ENCODE data around the gene MYLK3.

The MYLK3 gene

GRCh38 chr16:46702030-46702429, 46.1 kb downstream of the MYLK3 start:
- DNase-seq (ENCODE audit: low spot score), result no peak
- TF ChIP-seq CTCF (IDR thresholded peaks at IDR 0.05; ENCODE audit: extremely low read depth, missing control alignments), result no peak

DNA sequence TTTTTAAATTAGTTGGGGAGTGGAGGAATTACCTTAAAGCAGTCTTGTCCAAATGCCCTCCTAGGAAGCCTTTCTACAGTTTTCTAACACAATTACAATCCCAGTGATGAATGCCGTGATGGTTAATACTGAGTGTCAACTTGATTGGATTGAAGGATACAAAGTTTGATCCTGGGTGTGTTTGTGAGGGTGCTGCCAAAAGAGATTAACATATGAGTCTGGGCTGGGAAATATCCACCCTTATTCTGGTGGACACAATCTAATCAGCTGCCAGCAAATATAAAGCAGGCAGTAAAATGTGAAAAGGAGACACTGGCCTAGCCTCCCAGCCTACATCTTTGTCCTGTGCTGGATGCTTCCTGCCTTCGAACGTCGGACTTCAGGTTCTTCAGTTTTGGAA, 46.5 kb downstream of the MYLK3 start:
- TF ChIP-seq CTCF (IDR thresholded peaks at IDR 0.05; ENCODE audit: extremely low read depth, missing control alignments), result no peak
- no peak for DNase-seq (ENCODE audit: low spot score)

- no peak for TF ChIP-seq CTCF (IDR thresholded peaks at IDR 0.05; ENCODE audit: extremely low read depth, missing control alignments)
- DNase-seq (ENCODE audit: low spot score), result no peak
Observed at GRCh38 chr16:46700048-46700447, 48.1 kb downstream of the MYLK3 start.

- DNase-seq (ENCODE audit: low spot score), result no peak
- no peak for TF ChIP-seq CTCF (IDR thresholded peaks at IDR 0.05; ENCODE audit: extremely low read depth, missing control alignments)
Observed at GRCh38 chr16:46696957-46697356, 51.2 kb downstream of the MYLK3 start.

DNA sequence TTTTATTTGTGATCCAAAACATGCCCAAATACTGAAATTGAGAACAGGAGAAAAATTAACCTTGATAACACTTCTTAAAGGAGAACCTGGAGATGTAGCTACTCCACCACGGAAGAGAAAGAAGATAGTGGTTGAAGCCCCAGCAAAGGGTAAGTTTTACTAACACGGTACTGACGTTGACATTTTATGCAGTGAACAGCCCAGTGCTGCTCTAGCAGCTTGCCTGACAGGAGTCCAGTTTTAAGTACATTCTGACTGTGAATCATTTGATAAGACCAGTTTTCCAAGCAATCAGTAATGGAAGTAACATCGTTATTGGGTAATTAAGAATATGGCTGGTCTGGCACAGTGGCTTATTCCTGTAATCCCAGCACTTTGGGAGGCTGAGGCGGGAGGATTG, 52.2 kb downstream of the MYLK3 start:
- DNase-seq (ENCODE audit: low spot score), result no peak
- no peak for TF ChIP-seq CTCF (IDR thresholded peaks at IDR 0.05; ENCODE audit: extremely low read depth, missing control alignments)

DNA sequence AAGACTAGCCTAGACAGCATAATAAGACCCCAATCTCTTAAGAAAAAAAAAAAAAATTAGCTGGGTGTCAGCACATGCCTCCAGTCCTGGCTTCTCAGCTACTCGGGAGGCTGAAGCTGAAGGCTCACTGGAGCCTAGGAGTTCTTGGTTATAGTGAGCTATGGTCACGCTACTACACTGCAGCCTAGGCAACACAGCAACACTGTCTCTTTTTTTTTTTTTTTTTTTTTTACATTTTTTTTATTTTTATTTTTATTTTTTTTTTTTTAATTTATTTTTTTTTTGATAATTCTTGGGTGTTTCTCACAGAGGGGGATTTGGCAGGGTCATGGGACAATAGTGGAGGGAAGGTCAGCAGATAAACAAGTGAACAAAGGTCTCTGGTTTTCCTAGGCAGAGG, 54.5 kb downstream of the MYLK3 start:
- no peak for TF ChIP-seq CTCF (IDR thresholded peaks at IDR 0.05; ENCODE audit: extremely low read depth, missing control alignments)

DNA sequence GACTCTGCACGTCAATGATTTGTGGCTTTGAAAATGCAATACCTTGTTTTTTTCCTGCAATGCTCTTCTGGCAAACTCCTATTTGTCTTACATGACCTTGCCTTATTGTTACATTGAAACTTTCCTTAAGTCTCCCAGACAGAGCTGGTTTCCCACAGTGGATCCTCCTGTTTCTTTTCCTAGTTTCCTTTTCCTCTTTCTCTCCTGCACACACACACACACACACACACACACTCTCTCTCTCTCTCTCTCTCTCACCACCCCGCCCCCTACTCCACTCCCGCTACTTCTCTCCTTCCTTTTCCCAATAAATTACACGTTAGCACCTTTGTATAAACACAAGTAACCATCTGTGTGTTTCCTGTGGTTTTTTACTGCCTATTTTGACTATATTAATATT, 56.4 kb downstream of the MYLK3 start:
- no peak for TF ChIP-seq CTCF (IDR thresholded peaks at IDR 0.05; ENCODE audit: extremely low read depth, missing control alignments)
- no peak for DNase-seq (ENCODE audit: low spot score)

More for the DNA sequence above, 54.5 kb downstream of the MYLK3 start:
- no peak for DNase-seq (ENCODE audit: low spot score)

Data from GM20000 (cell line).